Neural cell (in vitro differentiated cells): ENCODE results near the gene C2orf74. TPM values are rescaled to one million over a fixed set of nuclear protein-coding genes. Genes with fewer than 3 reads are reported as not detected.
"Not testable (repeated sequence)": the region's sequence is repeated elsewhere in the genome, so short reads cannot be mapped to it uniquely, and the experiment has no call there.

ENCODE experiments used
- H2AFZ ChIP-seq: fragments of 200-600, 300-800 bp; sonication (generic), shearing (Covaris generic); 2 replicates; pipeline ENCODE4 v1.6.0; 2014; ENCODE audit warnings: low read depth, mild to moderate bottlenecking, antibody characterized with exemption, low read length, moderate library complexity
- H3F3A ChIP-seq: fragments of 200-600 bp; shearing (Covaris generic); 2 replicates; pipeline ENCODE4 v1.6.1; 2016; ENCODE audit warnings: mild to moderate bottlenecking, moderate library complexity, mixed read lengths, antibody characterized with exemption, low read length; ENCODE audit not compliant: insufficient read depth, poor library complexity, severe bottlenecking
- H3K27ac ChIP-seq: fragments of 200-600, 300-800 bp; sonication (generic), shearing (Covaris generic); 2 replicates; pipeline ENCODE4 v1.5.1; 2014; ENCODE audit warnings: mild to moderate bottlenecking, low read length, moderate library complexity
- H3K27me3 ChIP-seq: fragments of 300-800, 200-600 bp; sonication (generic), shearing (Covaris generic); 2 replicates; pipeline ENCODE4 v1.6.0; 2014; ENCODE audit warnings: mild to moderate bottlenecking, low read depth, low read length, moderate library complexity; ENCODE audit not compliant: insufficient read depth
- H3K36me3 ChIP-seq: fragments of 300-800, 200-600 bp; sonication (generic), shearing (Covaris generic); 2 replicates; pipeline ENCODE4 v1.5.1; 2014; ENCODE audit warnings: mild to moderate bottlenecking, antibody characterized with exemption, low read length, moderate library complexity; ENCODE audit not compliant: insufficient read depth
- H3K4me2 ChIP-seq: fragments of 300-800, 200-600 bp; sonication (generic), shearing (Covaris generic); 2 replicates; pipeline ENCODE4 v1.6.0; 2014; ENCODE audit warnings: mild to moderate bottlenecking, low read length
- H3K4me3 ChIP-seq: fragments of 300-800, 200-600 bp; sonication (generic), shearing (Covaris generic); 2 replicates; pipeline ENCODE4 v1.5.1; 2014; ENCODE audit warnings: mild to moderate bottlenecking, low read length, moderate library complexity
- H3K79me2 ChIP-seq: fragments of 200-600 bp; shearing (Covaris generic); replicated peaks from 2 replicates; pipeline ENCODE4 v1.6.0; 2014; ENCODE audit warnings: mild to moderate bottlenecking, low read length, moderate library complexity; ENCODE audit not compliant: insufficient read depth
- H3K9ac ChIP-seq: fragments of 300-800, 200-600 bp; sonication (generic), shearing (Covaris generic); 2 replicates; pipeline ENCODE4 v1.6.1; 2016; ENCODE audit warnings: mild to moderate bottlenecking, low read length, mixed read lengths
- H3K9me2 ChIP-seq: fragments of 200-600 bp; shearing (Covaris generic); 2 replicates; pipeline ENCODE4 v1.6.1; 2016; ENCODE audit warnings: mild to moderate bottlenecking, low read length, mixed read lengths; ENCODE audit not compliant: insufficient read depth
- H3K9me3 ChIP-seq: fragments of 200-600, 300-800 bp; sonication (generic), shearing (Covaris generic); 2 replicates; pipeline ENCODE4 v1.6.1; 2016; ENCODE audit warnings: mild to moderate bottlenecking, mixed run types, low read length, moderate library complexity, mixed read lengths
- H4K20me1 ChIP-seq: fragments of 200-600 bp; shearing (Covaris generic); 2 replicates; pipeline ENCODE4 v1.6.1; 2016; ENCODE audit warnings: mild to moderate bottlenecking, mixed run types; ENCODE audit not compliant: insufficient read depth
- CTCF ChIP-seq: fragments of 450-650 bp; IDR thresholded peaks from 2 replicates; pipeline ENCODE4 v1.5.1; 2014; ENCODE audit warnings: antibody characterized with exemption, mild to moderate bottlenecking, moderate library complexity; ENCODE audit not compliant: poor library complexity, severe bottlenecking
- EP300 ChIP-seq: fragments of 450-650 bp; conservative IDR thresholded peaks from 2 replicates; pipeline ENCODE4 v1.6.1; 2014; ENCODE audit warnings: antibody characterized with exemption, mild to moderate bottlenecking, moderate library complexity; ENCODE audit not compliant: poor library complexity, severe bottlenecking
- EZH2 ChIP-seq: fragments of 200-600, 300-800 bp; shearing (Covaris generic), sonication (generic); IDR thresholded peaks from 2 replicates; pipeline ENCODE4 v1.6.1; 2014; ENCODE audit warnings: antibody characterized with exemption, low read length, borderline replicate concordance, mild to moderate bottlenecking; ENCODE audit not compliant: insufficient read depth, poor library complexity, severe bottlenecking
- MXI1 ChIP-seq: fragments of 450-650 bp; conservative IDR thresholded peaks from 2 replicates; pipeline ENCODE4 v1.6.1; 2014; ENCODE audit warnings: antibody characterized with exemption, mild to moderate bottlenecking; ENCODE audit not compliant: poor library complexity, severe bottlenecking
- POLR2AphosphoS5 ChIP-seq: IDR thresholded peaks from 2 replicates; pipeline ENCODE4 v1.6.1; 2012
- RAD21 ChIP-seq: fragments of 450-650 bp; conservative IDR thresholded peaks from 2 replicates; pipeline ENCODE4 v1.6.1; 2014; ENCODE audit warnings: antibody characterized with exemption, mild to moderate bottlenecking, moderate library complexity
- REST ChIP-seq: IDR thresholded peaks from 2 replicates; pipeline ENCODE4 v1.6.1; 2012; ENCODE audit warnings: borderline replicate concordance
- SMC3 ChIP-seq: fragments of 450-650 bp; conservative IDR thresholded peaks from 2 replicates; pipeline ENCODE4 v1.6.1; 2014; ENCODE audit warnings: antibody characterized with exemption, mild to moderate bottlenecking, moderate library complexity; ENCODE audit not compliant: poor library complexity
- TAF1 ChIP-seq: IDR thresholded peaks from 2 replicates; pipeline ENCODE4 v1.6.1; 2012; ENCODE audit warnings: low read depth
- polyA plus RNA-seq: library from polyadenylated mRNA; depleted of rRNA; stranded (reverse); fragments of >200 nt; gene quantifications from 2 replicates; pipeline ENCODE4 v1.2.3, GENCODE V29; 2014

Gene C2orf74
- polyA plus RNA-seq, 1 donor from 2014 or later: 27.1 TPM

DNA sequence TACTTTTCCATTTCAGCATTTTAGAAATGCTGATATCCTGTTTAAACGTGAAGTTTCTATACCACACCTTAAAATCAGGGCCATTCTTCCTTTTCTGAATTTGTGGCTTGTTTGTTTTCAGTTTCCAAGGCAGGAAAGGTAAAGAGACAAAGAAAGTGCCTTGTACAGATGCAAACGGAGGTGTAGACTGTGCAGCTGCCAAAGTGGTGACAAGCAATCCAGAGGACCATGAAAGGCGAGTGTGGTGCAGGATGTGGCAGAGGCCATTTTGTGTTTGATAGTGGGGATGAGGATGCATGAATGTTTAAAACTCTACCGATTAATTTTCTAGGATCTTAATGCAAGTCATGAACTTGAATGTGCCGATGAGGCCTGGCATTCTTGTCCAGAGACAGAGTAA is 733 bp downstream of the C2orf74 start:
- H3K9ac ChIP-seq: no peak overlapping the region
- no peaks in the 10 kb centered on the region for H3K79me2 ChIP-seq
- H3K36me3 ChIP-seq: peaks cover 6% of the 10 kb centered on the region
- no peak overlapping the region for H2AFZ ChIP-seq
- no peaks in the 10 kb centered on the region for H3K9me3 ChIP-seq
- H3K27ac ChIP-seq: no peak overlapping the region
- no peaks in the 10 kb centered on the region for H3K27me3 ChIP-seq
- H3K9me2 ChIP-seq: no peaks in the 10 kb centered on the region
- no peak for TF ChIP-seq EP300
- no peak for TF ChIP-seq TAF1
- no peak for TF ChIP-seq EZH2
- no peak for TF ChIP-seq POLR2AphosphoS5
- no peak for TF ChIP-seq RAD21
- no peak for TF ChIP-seq CTCF
- no peak for TF ChIP-seq MXI1
- no peak for TF ChIP-seq REST
- TF ChIP-seq SMC3: no peak
- H3K4me3 ChIP-seq: no peak overlapping the region
- no peaks in the 10 kb centered on the region for H3F3A ChIP-seq
- no peaks in the 10 kb centered on the region for H4K20me1 ChIP-seq
- H3K4me2 ChIP-seq: no peak overlapping the region

GRCh38 chr2:61165082-61165481 is 3.1 kb downstream of the C2orf74 start:
- not testable (repeated sequence) for H3K9me3 ChIP-seq, H3K4me2 ChIP-seq, H4K20me1 ChIP-seq, H3K9ac ChIP-seq, H3F3A ChIP-seq, H3K9me2 ChIP-seq, H3K79me2 ChIP-seq, H3K27ac ChIP-seq, H3K27me3 ChIP-seq, H3K4me3 ChIP-seq, H3K36me3 ChIP-seq, H2AFZ ChIP-seq

- Histone ChIP-seq H2AFZ (no peak overlapping the region), H3K79me2 (no peaks in the 10 kb centered on the region), H3K4me2 (no peak overlapping the region), H3K9ac (no peak overlapping the region), H3K36me3 (peaks cover 6% of the 10 kb centered on the region), H3K4me3 (no peak overlapping the region), H3K27ac (no peak overlapping the region), H3F3A (no peaks in the 10 kb centered on the region), H3K9me2 (no peaks in the 10 kb centered on the region), H4K20me1 (no peaks in the 10 kb centered on the region), H3K27me3 (no peaks in the 10 kb centered on the region), H3K9me3 (no peaks in the 10 kb centered on the region)
- TF ChIP-seq CTCF (no peak), REST (no peak), EP300 (no peak), RAD21 (no peak), EZH2 (no peak), POLR2AphosphoS5 (no peak), SMC3 (no peak), TAF1 (no peak), MXI1 (no peak)
These were observed 4.0 kb downstream of the C2orf74 start for GRCh38 chr2:61165946-61166345.
